DOHH2 (cell line): ENCODE results near the gene CTAGE6.

Experiments used
- EZH2phosphoT487 ChIP-seq: fragments of 200-600 bp; sonication (generic); IDR thresholded peaks from 2 replicates; pipeline ENCODE4 v1.6.1; 2017; ENCODE audit warnings: borderline replicate concordance, mild to moderate bottlenecking, antibody characterized with exemption, low read length, moderate library complexity, mixed read lengths
- TF ChIP-seq, protein P1 (sequence below): fragments of 200-600 bp; sonication (generic); IDR thresholded peaks from one replicate; pipeline ENCODE4 v1.5.1; 2014; ENCODE audit warnings: antibody characterized with exemption, mild to moderate bottlenecking, low read depth, low read length; ENCODE audit not compliant: poor library complexity, severe bottlenecking

- TF ChIP-seq, protein P1, sequence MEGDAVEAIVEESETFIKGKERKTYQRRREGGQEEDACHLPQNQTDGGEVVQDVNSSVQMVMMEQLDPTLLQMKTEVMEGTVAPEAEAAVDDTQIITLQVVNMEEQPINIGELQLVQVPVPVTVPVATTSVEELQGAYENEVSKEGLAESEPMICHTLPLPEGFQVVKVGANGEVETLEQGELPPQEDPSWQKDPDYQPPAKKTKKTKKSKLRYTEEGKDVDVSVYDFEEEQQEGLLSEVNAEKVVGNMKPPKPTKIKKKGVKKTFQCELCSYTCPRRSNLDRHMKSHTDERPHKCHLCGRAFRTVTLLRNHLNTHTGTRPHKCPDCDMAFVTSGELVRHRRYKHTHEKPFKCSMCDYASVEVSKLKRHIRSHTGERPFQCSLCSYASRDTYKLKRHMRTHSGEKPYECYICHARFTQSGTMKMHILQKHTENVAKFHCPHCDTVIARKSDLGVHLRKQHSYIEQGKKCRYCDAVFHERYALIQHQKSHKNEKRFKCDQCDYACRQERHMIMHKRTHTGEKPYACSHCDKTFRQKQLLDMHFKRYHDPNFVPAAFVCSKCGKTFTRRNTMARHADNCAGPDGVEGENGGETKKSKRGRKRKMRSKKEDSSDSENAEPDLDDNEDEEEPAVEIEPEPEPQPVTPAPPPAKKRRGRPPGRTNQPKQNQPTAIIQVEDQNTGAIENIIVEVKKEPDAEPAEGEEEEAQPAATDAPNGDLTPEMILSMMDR: no peak
- TF ChIP-seq EZH2phosphoT487: no peak
Observed at GRCh38 chr7:143735962-143736361, 21.5 kb downstream of the CTAGE6 start.
